ENCODE results near the gene KXD1. TPM values are rescaled to one million over a fixed set of nuclear protein-coding genes. Genes with fewer than 3 reads are reported as not detected.
"Not testable (repeated sequence)": the region's sequence is repeated elsewhere in the genome, so short reads cannot be mapped to it uniquely, and the experiment has no call there.

KXD1 gene, protein sequence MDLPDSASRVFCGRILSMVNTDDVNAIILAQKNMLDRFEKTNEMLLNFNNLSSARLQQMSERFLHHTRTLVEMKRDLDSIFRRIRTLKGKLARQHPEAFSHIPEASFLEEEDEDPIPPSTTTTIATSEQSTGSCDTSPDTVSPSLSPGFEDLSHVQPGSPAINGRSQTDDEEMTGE
- total RNA-seq: 43.9 TPM
- long read RNA-seq, transcript KXD1-201 (5 exons, 1,426 nt): major isoform, 49 of 67 reads
- long read RNA-seq, partial matches to known transcripts: 1 of 67 reads
- long read RNA-seq, other reads (novel, unspliced or antisense): 13 of 67 reads

GRCh38 chr19:18557411-18558201, at the start of gene KXD1:
Gene KXD1, plus strand, starts transcription at chr19:18557870. Its CDS starts 4,187 bp downstream, at chr19:18562057.
- ATAC-seq: peak; percentile 98
- DNase-seq: peak; percentile 98
- intact Hi-C loops (cut with micrococcal nuclease): no loop called here

- DNase-seq: no peak
- intact Hi-C loops (cut with micrococcal nuclease): no loop called here
- no peak for ATAC-seq
These were observed 49.1 kb upstream of the KXD1 start for GRCh38 chr19:18508585-18508984.

- intact Hi-C loops (cut with micrococcal nuclease): loop anchor here (10.0 kb wide), 1 partner anchor 45 kb away; no protein-coding TSS in a partner anchor
- no peak for DNase-seq
- no peak for ATAC-seq
These were observed 47.5 kb upstream of the KXD1 start for GRCh38 chr19:18510216-18510615.

GRCh38 chr19:18513868-18514267, 43.8 kb upstream of the KXD1 start:
- DNase-seq (peak; percentile 79), ATAC-seq (peak; percentile 80)
- intact Hi-C loops (cut with micrococcal nuclease): loop anchor here (10.0 kb wide), 1 partner anchor 49 kb away; no protein-coding TSS in a partner anchor

- peak; percentile 57 for DNase-seq
- intact Hi-C loops (cut with micrococcal nuclease): loop anchor here (10.0 kb wide), 1 partner anchor 50 kb away; no protein-coding TSS in a partner anchor
- ATAC-seq: peak; percentile 37
These were observed 42.6 kb upstream of the KXD1 start for GRCh38 chr19:18514800-18515682.

GRCh38 chr19:18515959-18516358, 41.7 kb upstream of the KXD1 start:
- intact Hi-C loops (cut with micrococcal nuclease): loop anchor here (10.0 kb wide), 1 partner anchor 51 kb away; no protein-coding TSS in a partner anchor
- DNase-seq (no peak), ATAC-seq (no peak)

DNA sequence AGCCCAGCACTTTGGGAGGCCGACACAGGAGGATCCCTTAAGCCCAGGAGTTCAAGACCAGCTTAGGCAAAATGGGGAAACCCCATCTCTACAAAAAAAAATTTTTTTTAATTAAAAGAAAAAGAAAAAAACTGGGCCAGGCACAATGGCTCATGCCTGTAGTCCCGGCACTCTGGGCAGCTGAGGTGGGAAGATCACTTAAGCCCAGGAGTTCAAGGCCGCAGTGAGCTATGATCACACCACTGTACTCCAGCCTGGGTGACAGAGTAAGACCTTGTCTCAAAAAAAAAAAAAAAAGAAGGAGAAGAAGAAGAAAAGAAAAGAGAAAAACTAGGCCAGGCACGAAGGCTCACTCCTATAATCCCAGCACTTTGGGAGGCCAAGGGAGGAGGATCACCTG, 40.1 kb upstream of the KXD1 start:
- DNase-seq (no peak), ATAC-seq (no peak)
- intact Hi-C loops (cut with micrococcal nuclease): loop anchor here (10.0 kb wide), 1 partner anchor 53 kb away; no protein-coding TSS in a partner anchor

DNA sequence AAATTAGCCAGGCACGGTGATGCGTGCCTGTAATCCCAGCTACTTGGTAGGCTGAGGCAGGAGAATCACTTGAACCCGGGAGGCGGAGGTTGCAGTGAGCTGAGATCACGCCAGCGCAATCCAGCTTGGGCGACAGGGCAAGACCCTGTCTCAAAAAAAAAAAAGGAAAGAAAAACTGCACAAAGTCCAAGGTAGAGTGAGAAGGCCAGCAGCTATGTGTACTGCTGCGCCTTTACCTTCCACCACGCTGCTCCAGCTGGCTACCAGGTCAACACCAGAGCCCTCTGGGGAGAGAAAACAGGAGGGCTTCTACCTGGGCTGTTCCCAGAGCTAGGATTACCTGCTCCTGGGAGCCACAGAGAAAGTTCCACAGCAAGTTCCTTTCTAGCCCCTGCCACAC, 39.0 kb upstream of the KXD1 start:
- no peak for DNase-seq
- intact Hi-C loops (cut with micrococcal nuclease): loop anchor here (10.0 kb wide), 1 partner anchor 54 kb away; no protein-coding TSS in a partner anchor

DNA sequence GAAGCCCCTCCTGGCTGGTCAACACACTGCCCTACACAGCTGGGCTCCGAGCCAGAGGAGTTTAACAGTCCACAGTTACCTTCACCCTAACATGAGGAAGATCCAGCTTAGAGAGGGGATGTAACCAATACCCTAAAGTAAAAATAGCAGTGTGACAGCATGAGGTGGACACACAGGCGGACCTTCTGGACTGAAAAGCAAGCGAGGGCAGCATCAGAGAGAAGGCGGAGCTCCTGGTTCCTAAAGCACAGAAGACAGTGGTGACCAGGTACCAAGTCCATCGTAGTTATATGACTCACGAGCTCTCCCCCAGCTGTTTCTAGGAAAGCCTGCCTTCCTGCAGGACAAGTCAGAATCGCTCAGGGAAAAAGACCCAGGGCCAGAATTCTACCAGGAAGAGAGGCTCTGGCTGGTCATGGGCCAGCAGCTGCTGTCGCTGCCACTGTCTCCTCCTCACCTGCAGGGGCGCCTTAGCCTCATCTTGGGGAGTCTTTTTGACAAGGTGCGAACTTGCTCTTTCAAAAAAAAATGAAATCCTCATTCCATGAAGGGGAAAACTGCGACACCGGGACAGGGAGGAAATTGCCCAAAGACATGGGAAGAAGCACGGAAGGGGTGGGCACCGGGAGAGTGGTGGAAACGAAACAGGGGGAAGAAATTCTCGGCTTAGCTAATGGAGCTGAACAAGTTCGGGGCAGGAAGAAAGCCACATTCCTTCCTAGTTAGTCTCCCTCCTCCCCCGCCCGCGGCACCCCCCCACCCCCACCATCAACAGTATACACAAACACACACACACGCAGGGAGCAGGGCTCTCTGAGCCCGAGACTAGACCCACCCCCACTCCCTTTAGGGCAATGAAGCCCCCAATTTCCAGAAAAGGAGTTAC, 37.5 kb upstream of the KXD1 start:
- DNase-seq (peak; percentile 63), ATAC-seq (no peak)

More for the DNA sequence above, 39.0 kb upstream of the KXD1 start:
- ATAC-seq: no peak

GRCh38 chr19:18520848-18521691, 36.6 kb upstream of the KXD1 start:
- peak; percentile 0 for ATAC-seq
- intact Hi-C loops (cut with micrococcal nuclease): no loop called here
- DNase-seq: no peak

More for the DNA sequence above, 37.5 kb upstream of the KXD1 start:
- intact Hi-C loops (cut with micrococcal nuclease): loop anchor here (10.0 kb wide), 1 partner anchor 55 kb away; no protein-coding TSS in a partner anchor

- intact Hi-C loops (cut with micrococcal nuclease): no loop called here
- ATAC-seq: peak; percentile 20
- DNase-seq: no peak
These were observed 36.0 kb upstream of the KXD1 start, which contains the start of gene ELL for GRCh38 chr19:18521692-18522123. Gene ELL, minus strand, starts transcription at chr19:18522070. Its CDS starts 15 bp downstream, at chr19:18522055.

- DNase-seq (peak; percentile 100), ATAC-seq (peak; percentile 91)
- intact Hi-C loops (cut with micrococcal nuclease): no loop called here
These were observed 35.4 kb upstream of the KXD1 start for GRCh38 chr19:18522124-18522861.

GRCh38 chr19:18522862-18523440, 34.7 kb upstream of the KXD1 start:
- DNase-seq; intact Hi-C loops (cut with micrococcal nuclease); ATAC-seq: not testable (repeated sequence)

GRCh38 chr19:18523841-18524240, 33.8 kb upstream of the KXD1 start:
- DNase-seq (no peak), ATAC-seq (no peak)
- intact Hi-C loops (cut with micrococcal nuclease): no loop called here

DNA sequence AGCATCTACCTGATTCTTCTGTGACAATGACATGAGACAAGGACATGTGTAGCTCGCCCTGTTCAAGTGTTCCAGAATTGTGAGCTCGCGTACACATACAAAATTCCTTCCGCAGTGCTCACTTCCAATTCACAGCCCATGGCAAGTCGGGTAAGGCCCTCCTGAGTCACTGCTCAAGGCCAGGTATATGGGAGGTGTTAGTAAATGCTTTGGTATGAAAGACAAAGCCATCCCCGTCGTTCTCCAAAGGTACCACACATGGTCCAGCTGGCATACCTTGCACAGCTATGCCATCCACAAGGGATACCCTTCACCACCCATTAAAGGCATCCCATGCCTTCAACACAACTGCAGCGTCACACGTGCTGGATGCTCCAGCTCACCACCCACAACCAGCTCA, 31.4 kb upstream of the KXD1 start:
- DNase-seq: no peak
- intact Hi-C loops (cut with micrococcal nuclease): no loop called here
- ATAC-seq: no peak

DNA sequence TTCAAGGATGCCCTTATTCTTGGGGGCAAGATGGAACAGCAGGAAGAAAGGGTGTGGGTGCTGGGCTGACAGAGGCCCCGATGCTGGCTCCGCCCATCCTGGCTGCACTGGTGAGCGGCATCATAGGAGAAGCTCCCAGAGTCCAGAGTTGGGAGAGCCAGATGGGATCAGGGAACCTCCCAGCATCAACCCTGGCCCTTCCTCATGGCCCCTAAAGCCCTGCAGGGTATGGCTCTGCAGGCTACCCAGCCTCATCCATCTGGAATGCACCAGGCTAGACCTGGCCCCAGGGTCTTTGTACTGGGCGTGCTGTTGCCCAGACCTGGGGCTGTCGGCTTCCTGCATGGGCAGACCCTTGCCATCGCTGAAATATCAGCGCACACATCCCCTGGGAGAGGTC, 27.9 kb upstream of the KXD1 start:
- DNase-seq: no peak
- peak; percentile 23 for ATAC-seq
- intact Hi-C loops (cut with micrococcal nuclease): no loop called here
